RCC 7860 (cell line): ENCODE measurements around the gene PPARG.
"Not testable (repeated sequence)": the region's sequence is repeated elsewhere in the genome, so short reads cannot be mapped to it uniquely, and the experiment has no call there.

Source experiments
- DNase-seq: peaks from one replicate; pipeline ENCODE4 v3.0.0-alpha.2; 2015; ENCODE audit warnings: low spot score
- FAIRE-seq: peaks from 2 replicates; lab custom pipeline; 2012; peaks lifted over from hg19 to GRCh38; lab: Jason Lieb, UNC

PPARG gene

GRCh38 chr3:12288182-12289129 lies at the start of gene PPARG:
Gene PPARG, plus strand, starts transcription at chr3:12289070. Its CDS starts 90,642 bp downstream, at chr3:12379712.
- DNase-seq (peak; percentile 58), FAIRE-seq (no peak)

DNA sequence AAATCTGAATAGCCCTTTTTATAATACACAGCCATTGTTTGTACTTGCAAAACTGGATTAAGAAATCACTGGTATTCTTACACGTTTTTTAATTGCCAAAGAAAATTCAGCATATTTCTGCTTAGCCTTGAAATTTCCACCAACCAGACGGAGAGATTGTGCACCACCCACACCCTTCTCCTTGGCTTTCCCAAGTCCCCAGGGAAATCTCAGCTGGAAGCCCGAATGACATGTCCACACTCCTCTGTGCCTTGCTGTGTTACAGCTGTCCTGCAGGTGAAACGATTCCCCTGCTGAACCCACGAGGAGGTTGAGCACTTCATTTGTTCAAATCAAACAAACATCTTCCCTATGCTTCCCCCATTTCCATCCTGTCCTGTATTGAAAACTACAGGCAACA lies 49.6 kb upstream of the PPARG start:
- no peak for FAIRE-seq
- no peak for DNase-seq

DNA sequence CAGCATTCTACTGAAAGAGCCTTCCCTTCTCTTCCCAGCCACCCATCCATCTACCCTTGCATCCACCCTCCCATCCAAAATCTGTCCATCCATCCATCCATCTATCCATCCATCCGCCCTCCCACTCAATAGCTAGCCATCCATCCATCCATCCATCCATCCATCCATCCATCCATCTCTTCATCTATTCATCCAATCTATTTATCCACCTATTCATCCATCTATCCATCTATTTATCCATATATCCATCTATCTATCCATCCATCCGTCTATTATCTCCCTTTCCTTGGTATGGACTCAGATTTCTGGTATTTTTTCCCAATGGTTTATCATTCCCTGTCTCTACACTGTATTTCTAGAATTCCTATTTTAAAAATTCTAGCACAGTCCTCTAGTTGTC lies 46.1 kb upstream of the PPARG start:
- FAIRE-seq = no peak
- no peak for DNase-seq

DNA sequence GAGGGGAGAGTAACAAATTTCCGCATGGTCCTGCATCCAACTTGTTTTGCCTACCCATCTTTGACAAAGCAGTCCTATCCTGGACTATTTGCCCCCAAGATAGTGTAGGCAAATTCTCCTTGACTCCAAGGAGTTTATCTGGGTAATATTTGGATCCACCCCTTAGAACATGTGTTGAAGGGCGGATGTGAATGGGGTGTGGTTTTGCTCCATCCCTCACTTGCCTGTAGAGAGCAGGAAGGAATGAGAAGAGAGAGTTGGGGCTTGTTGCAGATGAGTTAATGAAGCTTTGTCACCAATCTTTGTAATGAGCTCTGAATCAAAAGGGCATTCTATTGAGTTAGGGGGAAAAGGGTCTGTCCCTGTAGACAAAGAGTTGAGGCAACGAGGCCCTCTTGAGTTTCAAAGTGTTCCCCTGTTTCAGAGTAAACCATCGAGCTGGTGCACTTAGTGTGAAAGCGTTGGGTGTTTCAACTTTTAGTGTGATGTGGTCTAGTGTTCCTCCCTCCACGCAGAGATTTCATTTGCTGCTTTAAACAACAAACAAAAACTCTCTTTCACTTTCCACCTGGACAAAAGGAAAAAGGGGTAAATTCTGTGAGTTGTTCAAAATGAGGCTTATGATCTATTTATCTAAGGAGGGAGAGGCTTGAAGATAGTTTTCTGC lies 42.2 kb upstream of the PPARG start:
- no peak for FAIRE-seq
- DNase-seq = no peak

GRCh38 chr3:12247411-12247810 lies 41.5 kb upstream of the PPARG start:
- no peak for FAIRE-seq
- no peak for DNase-seq

- DNase-seq (no peak), FAIRE-seq (no peak)
Observed at GRCh38 chr3:12249519-12249918, 39.4 kb upstream of the PPARG start.

DNA sequence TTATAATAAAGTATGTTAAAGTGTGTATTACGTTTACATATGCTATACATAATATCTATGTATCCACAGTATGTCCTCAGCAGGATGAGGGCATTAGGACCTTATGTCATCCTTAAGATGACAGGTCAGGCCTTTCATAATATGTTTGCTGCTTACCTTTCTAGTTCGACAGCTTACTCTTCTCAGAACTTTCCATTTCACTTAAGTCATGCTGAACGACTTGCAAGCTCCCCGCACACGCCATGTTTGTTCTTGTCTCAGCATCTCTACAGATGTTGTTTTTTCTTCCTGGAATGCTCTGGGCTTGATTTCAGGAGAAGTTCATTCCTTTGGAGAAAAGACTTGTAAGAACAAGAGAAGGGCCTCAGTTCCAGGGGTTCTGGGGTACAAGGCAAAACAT lies 36.0 kb upstream of the PPARG start:
- FAIRE-seq (no peak), DNase-seq (no peak)

DNA sequence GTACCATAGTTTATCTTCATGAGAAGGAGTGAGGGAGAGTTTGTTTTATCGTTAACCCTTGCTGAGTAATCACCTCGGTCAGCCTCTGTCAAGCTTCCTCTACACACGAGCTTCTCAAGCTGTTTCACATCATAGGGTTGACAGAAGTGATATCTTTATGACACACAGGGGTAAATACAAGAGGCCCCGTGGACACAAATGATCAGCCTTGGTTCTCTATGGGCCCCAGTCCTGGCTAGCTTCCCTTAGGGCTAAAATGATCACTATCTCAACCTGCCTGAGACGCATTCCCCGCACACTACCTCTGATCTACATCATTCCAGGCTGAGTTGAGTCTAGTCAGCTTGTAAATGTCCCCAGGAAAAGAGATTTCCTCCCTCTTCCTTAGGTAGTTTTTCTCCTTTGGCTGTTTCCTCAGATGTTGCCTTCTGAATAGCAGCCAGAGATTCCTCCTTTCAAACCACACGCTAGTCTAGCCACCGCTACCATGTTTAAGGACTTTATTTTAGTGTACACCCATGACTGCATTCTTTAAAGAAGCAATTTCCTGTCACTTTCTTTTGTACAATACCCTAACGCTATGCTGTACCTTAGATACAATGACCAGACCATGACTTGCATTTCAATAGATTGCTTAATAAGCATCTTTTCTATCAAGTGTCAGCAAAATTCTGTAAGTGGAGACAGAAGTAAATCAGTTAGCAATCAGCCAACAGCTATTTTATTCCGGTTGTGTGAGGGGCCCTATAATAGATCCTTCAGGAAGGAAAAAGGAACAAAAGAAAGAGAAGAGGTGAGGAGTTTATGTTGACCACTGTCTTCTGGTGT lies 35.1 kb upstream of the PPARG start:
- FAIRE-seq = no peak
- DNase-seq = no peak

GRCh38 chr3:12255393-12255792 lies 33.5 kb upstream of the PPARG start:
- FAIRE-seq (no peak), DNase-seq (no peak)

DNA sequence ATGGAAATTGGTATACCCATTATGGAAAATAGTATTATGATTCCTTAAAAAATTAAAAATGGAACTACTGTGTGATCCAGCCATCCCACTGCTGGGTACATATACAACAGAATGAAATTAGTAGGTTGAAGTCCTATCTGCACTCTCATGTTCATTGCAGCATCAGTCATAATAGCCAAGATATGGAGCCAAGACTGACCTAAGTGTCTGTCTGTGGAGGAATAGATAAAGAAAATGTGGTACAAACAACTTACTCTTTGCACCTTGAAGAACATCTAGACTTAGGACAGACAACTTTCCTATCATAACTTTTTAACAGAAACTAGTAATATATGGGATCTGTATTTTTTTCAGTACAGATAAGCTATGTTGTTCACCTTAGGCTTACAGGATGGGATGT lies 30.0 kb upstream of the PPARG start:
- DNase-seq = no peak
- no peak for FAIRE-seq

GRCh38 chr3:12262173-12262572 lies 26.7 kb upstream of the PPARG start:
- DNase-seq, FAIRE-seq: not testable (repeated sequence)

DNA sequence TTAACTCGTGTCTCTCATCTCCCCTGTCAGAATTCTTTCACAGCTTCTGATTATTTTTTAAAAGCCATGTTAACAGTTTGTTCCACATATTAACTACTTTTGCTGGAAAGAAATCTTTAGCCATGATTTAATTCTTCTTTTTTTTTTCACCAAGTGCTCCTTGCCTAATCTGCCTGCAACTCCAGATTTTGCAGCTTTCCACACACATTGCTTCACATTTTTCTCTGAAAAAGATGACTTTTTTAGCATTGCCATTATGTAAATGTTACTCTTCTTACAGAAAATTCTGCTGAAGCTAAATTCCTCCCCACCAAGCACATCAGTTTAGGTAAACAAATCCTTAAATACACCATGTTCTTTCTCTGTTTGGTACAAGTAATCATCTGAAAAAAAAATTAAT lies 23.4 kb upstream of the PPARG start:
- FAIRE-seq (no peak), DNase-seq (no peak)

- FAIRE-seq = no peak
- no peak for DNase-seq
Observed at GRCh38 chr3:12266038-12266437, 22.8 kb upstream of the PPARG start.

GRCh38 chr3:12267376-12268030 lies 21.4 kb upstream of the PPARG start:
- no peak for FAIRE-seq
- DNase-seq = no peak

GRCh38 chr3:12268049-12268735 lies 20.7 kb upstream of the PPARG start:
- DNase-seq (no peak), FAIRE-seq (no peak)

- no peak for FAIRE-seq
Observed at GRCh38 chr3:12270976-12271375, 17.9 kb upstream of the PPARG start.

GRCh38 chr3:12273045-12273695 lies 15.7 kb upstream of the PPARG start:
- DNase-seq (no peak), FAIRE-seq (no peak)

More at GRCh38 chr3:12270976-12271375, 17.9 kb upstream of the PPARG start:
- no peak for DNase-seq

DNA sequence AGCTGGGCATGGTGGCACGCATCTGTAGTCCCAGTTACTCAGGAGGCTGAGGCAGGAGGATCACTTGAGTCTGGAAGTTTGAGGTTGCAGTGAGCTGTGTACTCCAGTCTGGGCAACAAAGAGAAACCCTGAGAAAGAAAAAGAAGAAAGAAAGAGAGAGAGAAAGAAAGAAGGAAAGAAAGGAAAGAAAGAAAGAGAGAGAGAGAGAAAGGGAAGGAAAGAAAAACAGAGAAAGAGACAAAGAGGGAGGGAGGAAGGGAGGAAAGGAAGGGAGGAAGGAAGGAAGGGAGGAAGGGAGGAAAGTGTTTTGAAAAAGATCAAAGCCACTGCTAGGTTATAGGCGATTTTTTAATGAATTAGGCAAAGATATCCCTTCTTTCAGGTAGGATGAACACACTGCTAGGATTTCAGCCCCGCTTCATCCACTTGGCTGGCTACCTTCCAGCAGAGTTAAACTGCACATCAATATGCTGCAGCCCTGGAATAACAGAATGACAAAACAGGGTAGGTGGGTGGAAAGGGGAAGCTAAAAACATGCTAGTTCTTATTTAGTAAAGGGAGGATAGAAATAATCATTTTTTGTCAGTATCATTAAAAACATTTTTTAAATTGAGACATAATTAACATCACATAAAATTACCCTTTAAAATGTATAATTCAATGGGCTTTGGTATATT lies 12.8 kb upstream of the PPARG start:
- no peak for FAIRE-seq
- no peak for DNase-seq

- FAIRE-seq, DNase-seq: not testable (repeated sequence)
Observed at GRCh38 chr3:12276827-12277226, 12.0 kb upstream of the PPARG start.
